ENCODE measurements around the gene DMBT1. TPM values are rescaled to one million over a fixed set of nuclear protein-coding genes. Genes with fewer than 3 reads are reported as not detected.
A peak's percentile ranks its signal among the peaks of the same experiment; 100 is the strongest.

DMBT1 gene
- total RNA-seq, 3 donors from 2014 or later = 37.2 to 2,543 (median 408) TPM

DNA sequence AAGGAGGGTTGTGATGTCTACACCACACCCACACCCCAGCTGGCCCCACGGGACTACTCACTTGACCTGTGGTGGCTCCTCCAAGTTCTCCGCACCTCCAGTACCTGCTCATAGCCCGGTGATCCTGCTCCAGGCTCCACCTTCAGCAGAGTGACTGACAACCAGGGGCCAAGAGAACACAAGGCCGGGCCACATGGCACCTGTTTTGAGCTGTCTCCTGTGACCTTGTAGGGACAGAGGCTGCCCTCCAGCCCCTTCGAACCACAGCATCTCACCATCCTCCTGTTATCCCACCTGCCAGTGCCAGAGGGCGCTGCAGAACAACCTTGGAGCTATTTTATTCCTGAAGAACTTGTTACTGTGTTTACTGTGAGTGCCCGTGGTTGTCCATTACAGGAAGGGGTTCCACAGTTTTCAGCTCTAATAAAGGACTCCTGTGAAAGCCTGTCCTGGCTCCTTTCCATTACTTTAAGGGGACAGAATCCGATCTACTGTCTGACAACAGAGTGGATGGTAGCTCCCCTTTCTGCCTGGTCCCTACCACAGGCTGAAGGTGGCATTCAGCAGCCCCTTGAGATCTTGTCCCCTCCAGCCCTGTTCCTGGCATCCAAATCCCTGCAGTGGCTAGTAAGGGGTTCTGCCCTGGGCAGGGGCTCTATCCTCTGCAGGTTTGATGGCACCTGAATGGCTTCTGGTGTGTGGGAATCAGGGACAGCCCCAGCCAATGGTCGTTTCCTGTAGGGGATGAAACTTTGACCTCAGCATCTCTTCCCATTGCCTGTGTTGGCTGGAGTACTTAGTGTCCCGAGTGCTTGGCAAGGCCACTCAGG is 88.3 kb downstream of the DMBT1 start:
- intact Hi-C loops (cut with DNase I, micrococcal nuclease) = loop anchor here in 1 of 2 donors (5.0 kb wide), 1 partner anchor 53 kb away; no protein-coding TSS in a partner anchor
- ATAC-seq = peak; percentile 72

DNA sequence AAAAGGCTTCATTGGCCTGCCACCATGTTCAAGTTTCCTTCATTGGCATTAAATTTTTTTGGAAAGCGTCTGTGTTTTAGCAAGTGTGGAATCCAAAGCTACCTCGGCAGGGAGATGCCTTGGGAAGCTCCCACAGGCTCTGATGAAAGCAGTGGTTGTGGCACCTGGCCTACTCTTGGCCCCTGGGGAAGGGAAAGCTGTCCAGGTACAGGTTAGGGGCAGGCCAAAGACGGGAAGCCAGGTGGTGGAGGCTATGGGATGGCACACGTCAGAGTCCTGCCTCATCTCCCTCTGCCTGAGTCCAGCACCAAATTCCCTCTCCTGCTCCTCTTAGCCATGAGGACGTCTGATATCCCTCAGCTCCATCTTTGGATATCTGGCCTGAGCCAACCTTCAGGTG is 89.3 kb downstream of the DMBT1 start:
- Histone ChIP-seq H3K4me1 (ENCODE audit: low read depth) (no peaks in the 10 kb centered on the region), H3K4me3 (no peak overlapping the region), H3K36me3 (ENCODE audit: low read depth) (no peaks in the 10 kb centered on the region), H3K9me3 (no peaks in the 10 kb centered on the region)
- intact Hi-C loops (cut with DNase I, micrococcal nuclease) = loop anchor here in 1 of 2 donors (5.0 kb wide), 1 partner anchor 52 kb away; no protein-coding TSS in a partner anchor
- DNase-seq = no peak
- no peak for ATAC-seq
- TF ChIP-seq, protein P1, sequence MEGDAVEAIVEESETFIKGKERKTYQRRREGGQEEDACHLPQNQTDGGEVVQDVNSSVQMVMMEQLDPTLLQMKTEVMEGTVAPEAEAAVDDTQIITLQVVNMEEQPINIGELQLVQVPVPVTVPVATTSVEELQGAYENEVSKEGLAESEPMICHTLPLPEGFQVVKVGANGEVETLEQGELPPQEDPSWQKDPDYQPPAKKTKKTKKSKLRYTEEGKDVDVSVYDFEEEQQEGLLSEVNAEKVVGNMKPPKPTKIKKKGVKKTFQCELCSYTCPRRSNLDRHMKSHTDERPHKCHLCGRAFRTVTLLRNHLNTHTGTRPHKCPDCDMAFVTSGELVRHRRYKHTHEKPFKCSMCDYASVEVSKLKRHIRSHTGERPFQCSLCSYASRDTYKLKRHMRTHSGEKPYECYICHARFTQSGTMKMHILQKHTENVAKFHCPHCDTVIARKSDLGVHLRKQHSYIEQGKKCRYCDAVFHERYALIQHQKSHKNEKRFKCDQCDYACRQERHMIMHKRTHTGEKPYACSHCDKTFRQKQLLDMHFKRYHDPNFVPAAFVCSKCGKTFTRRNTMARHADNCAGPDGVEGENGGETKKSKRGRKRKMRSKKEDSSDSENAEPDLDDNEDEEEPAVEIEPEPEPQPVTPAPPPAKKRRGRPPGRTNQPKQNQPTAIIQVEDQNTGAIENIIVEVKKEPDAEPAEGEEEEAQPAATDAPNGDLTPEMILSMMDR (IDR thresholded peaks at IDR 0.05) = no peak

More for the DNA sequence above, 88.3 kb downstream of the DMBT1 start:
- Histone ChIP-seq H3K4me3 (no peak overlapping the region), H3K36me3 (ENCODE audit: low read depth) (no peaks in the 10 kb centered on the region), H3K9me3 (no peaks in the 10 kb centered on the region), H3K4me1 (ENCODE audit: low read depth) (no peaks in the 10 kb centered on the region)
- TF ChIP-seq, protein P1 (IDR thresholded peaks at IDR 0.05) = peak; percentile 58
- peak in 2 of 3 donors; percentile 35 to 63 for DNase-seq

DNA sequence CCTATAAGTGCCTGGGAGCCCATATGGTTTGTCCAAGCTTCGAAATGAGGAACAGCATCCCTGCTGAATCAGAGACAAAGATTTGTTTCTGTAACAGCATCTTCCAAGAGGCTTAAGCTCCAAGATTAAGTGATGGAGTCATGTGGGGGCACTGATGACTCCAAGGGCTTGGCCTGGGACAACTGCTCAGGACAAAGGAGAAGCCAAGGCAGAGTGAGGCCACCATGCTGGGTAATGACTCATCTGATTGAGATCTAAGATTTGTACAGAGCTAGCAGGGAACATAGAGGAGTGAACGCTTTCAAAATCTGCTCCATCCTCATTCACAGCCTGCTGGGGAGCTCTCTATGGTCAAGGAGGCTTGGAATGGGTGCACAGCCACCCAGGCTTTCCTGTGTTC is 89.8 kb downstream of the DMBT1 start:
- Histone ChIP-seq H3K4me1 (ENCODE audit: low read depth) (no peaks in the 10 kb centered on the region), H3K9me3 (no peaks in the 10 kb centered on the region), H3K4me3 (no peak overlapping the region), H3K36me3 (ENCODE audit: low read depth) (no peaks in the 10 kb centered on the region)
- ATAC-seq (no peak), DNase-seq (no peak)
- TF ChIP-seq, protein P1 (IDR thresholded peaks at IDR 0.05) = no peak
- intact Hi-C loops (cut with DNase I, micrococcal nuclease) = no loop called here

DNA sequence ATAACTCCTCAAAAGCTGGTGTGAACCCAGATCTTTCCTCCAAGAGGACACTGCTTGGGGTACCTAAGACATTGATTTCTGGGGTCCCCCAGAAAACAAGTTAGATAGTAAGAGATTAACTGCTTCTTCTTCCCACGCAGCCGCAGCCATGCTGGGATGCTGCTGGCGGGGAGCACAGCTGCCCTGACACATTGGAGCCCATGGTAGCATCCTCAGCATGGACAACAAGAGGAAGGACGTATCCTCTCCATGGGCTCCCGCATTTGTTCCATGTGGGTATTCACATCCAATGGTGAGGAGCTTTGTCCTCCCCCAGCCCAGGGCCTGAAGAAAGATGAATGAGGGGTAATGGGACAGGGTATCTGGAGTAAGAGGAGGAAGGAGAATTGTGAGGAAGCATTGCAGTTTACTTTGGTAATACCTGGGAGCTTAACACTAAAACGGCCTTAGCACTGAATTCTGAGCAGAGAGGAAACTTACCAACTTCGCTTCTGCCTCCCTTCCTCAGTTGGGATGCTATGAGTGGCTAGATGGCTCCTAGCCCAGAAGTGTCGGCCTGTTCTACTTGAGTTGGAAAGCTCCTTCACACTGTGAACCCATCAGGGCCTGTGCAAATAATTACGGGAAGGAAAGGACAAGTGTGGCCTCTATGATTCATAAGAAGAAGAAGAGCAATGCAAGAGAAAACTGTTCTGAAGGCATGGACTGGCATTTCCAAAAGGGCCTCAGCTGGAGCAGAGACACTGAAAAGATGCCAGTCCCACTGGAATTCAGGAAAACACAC is 95.2 kb downstream of the DMBT1 start:
- Histone ChIP-seq H3K9me3 (no peaks in the 10 kb centered on the region), H3K36me3 (ENCODE audit: low read depth) (no peaks in the 10 kb centered on the region), H3K4me3 (no peak overlapping the region), H3K4me1 (ENCODE audit: low read depth) (no peaks in the 10 kb centered on the region)
- TF ChIP-seq, protein P1 (IDR thresholded peaks at IDR 0.05) = no peak
- intact Hi-C loops (cut with DNase I, micrococcal nuclease) = no loop called here
- no peak for DNase-seq
- ATAC-seq = no peak

DNA sequence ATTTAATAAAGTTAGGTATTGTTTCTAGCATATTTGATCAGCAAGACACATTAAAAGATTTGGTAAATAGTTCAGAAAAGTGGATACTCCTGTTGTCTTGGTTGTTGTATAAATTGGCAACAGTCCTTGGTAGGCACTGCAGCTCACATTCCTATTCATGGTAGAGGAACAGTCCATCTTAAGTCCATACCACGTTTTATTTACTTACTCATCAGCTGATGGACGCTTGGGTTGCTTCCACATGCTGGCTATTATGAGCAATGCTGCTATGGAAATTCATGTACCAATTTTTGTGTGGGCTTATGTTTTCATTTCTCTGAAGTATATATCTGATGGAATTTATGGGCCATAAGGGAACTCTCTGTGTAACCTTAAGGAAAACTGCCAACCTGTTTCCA is 95.8 kb downstream of the DMBT1 start:
- TF ChIP-seq, protein P1 (IDR thresholded peaks at IDR 0.05) = no peak
- H3K36me3 ChIP-seq (ENCODE audit: low read depth) = no peaks in the 10 kb centered on the region
- no peak for ATAC-seq
- no peaks in the 10 kb centered on the region for H3K4me1 ChIP-seq (ENCODE audit: low read depth)
- H3K4me3 ChIP-seq = no peak overlapping the region
- intact Hi-C loops (cut with DNase I, micrococcal nuclease) = no loop called here
- no peaks in the 10 kb centered on the region for H3K9me3 ChIP-seq
- DNase-seq = no peak
